GM19463 (cell line): ENCODE results near the gene MYO3B.

ENCODE experiments used
- ATAC-seq: cut with Tn5 transposase; IDR thresholded peaks from one replicate; pipeline ENCODE4 v1.9.1; 2021; ENCODE audit warnings: mild to moderate bottlenecking, moderate library complexity; ENCODE audit not compliant: unreplicated experiment

The MYO3B gene, protein sequence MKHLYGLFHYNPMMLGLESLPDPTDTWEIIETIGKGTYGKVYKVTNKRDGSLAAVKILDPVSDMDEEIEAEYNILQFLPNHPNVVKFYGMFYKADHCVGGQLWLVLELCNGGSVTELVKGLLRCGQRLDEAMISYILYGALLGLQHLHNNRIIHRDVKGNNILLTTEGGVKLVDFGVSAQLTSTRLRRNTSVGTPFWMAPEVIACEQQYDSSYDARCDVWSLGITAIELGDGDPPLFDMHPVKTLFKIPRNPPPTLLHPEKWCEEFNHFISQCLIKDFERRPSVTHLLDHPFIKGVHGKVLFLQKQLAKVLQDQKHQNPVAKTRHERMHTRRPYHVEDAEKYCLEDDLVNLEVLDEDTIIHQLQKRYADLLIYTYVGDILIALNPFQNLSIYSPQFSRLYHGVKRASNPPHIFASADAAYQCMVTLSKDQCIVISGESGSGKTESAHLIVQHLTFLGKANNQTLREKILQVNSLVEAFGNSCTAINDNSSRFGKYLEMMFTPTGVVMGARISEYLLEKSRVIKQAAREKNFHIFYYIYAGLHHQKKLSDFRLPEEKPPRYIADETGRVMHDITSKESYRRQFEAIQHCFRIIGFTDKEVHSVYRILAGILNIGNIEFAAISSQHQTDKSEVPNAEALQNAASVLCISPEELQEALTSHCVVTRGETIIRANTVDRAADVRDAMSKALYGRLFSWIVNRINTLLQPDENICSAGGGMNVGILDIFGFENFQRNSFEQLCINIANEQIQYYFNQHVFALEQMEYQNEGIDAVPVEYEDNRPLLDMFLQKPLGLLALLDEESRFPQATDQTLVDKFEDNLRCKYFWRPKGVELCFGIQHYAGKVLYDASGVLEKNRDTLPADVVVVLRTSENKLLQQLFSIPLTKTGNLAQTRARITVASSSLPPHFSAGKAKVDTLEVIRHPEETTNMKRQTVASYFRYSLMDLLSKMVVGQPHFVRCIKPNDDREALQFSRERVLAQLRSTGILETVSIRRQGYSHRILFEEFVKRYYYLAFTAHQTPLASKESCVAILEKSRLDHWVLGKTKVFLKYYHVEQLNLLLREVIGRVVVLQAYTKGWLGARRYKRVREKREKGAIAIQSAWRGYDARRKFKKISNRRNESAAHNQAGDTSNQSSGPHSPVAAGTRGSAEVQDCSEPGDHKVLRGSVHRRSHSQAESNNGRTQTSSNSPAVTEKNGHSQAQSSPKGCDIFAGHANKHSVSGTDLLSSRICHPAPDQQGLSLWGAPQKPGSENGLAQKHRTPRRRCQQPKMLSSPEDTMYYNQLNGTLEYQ (N-terminal part only)

DNA sequence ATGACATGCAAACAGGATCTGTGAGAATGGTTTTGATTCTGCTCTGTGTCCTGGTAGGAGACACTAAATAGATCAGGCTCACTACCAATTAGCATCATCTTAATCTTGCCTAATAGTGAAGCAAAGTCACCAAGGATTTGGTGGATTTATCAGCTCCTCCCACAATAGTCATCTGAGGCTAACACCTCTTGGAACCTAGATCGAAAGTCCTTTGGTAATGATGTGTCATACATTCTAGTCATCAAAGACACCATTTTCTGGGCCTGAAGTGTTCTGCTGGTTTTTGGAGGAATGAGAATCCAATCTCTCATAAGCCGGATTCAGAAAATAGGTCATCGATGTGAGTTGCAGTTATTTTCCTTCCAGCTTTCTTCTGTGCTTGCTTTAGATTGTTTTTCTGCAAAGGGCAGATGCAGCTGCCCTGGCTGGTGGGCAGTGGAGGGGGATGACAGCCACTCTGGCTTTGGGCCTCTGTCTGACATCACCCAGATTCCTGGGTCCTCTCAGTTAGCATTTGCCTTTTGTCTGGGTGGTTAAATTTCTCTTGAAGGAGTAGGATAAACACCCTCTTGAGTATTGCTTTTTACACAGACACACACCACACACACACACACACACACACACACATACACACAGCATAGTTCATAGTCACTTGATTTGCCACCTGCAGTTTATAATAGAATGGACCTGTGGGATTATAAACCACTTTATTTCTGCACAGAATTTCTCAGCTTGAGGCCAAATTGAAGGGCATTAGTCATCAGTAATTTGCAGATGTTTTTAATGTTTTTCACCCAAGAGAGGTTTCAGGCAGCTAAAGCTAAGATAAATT lies at the start of gene MYO3B:
TSS of gene MYO3B (plus strand) at position 198 of the 832 bp plus-strand sequence. CDS start at position 339, 141 bp downstream.
- ATAC-seq, result no peak

DNA sequence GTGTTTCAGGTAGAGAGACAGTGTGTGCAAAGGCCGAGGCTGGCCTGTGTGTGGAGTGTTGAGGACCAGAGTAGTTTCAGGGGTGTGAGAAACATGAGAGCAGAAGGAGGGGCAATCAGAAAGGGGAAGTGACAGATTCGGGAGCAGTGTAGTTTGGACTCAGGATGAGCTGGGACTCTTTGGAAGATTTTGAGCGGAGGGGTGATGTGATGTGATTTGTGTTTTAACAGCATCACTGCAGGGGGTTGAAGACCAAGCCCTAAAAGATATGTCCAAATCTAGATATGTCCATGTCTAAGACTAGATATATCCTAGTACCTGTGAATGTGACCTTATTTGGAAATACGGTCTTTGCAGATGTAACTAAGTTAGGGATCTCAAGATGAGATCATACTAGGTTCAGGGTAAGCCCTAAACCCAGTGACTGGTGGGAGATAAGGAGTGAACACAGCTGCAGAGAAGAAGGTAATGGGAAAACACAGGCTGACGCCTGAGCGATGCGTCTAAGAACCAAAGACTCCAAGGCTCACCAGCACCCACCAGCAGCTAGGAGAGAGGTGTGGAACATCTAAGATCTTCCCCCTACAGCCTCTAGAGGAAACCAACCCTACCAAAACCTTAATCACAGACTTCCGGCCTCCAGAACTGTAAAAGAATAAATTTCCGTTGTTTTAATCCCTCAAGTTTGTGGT lies 38.5 kb upstream of the MYO3B start:
- ATAC-seq, result peak; percentile 51

DNA sequence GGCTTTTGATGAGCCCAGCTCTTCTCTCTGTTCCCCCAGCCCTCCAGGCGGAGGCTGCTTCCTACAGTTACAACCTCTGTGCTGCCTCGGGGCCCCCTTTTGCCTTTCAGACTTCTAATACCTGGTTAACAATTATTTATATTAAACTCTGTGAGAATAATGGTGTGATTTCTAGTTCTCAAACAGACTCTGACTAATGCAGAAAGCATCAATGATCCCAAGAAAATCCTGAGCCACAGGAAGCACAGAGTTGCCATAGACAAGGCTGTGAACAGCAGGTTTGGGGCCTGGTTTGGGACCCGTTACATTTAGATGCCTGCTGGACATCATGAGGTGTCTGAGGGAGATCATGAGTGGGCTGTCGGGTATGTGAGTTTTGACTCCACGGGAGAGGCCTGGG lies 37.4 kb upstream of the MYO3B start:
- no peak for ATAC-seq

DNA sequence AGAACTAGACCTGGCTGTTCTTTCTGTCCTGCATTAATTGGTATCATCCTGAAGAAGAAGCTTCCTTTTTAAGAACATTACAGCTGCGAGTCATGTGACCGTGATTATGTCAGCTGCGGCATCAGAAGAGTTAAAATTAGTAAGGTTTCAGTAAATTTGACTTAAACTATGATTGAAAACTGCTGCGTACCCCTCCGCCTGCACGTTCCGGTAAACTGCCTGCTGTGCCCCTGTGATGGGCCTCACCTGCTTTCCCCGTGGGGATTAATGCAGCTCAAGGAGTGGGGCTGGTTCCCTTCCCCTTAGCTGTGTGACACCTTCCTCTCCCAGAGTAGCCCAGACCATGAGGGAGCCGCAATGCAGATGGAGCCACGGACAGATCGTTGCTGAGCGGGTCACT lies 36.1 kb upstream of the MYO3B start:
- peak; percentile 47 for ATAC-seq

DNA sequence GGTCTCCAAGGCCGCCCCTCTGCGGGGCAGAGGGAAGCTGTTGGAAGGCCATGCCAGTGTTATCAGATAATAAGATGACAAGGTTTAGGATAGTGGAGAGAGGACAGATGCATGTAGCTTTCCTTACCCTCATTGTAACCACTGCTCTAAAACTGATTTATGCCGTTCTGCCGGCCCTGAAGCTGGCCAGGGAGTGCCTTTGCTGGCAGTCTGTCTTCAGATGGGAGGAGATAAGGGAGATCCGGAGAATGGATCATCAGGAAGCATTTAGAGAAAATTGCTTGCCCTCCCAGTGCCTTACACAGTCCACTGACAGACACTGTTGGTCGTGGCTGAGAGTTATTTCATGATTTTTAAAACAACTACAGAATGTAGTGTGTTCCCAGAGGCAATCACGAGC lies 35.4 kb upstream of the MYO3B start:
- no peak for ATAC-seq

DNA sequence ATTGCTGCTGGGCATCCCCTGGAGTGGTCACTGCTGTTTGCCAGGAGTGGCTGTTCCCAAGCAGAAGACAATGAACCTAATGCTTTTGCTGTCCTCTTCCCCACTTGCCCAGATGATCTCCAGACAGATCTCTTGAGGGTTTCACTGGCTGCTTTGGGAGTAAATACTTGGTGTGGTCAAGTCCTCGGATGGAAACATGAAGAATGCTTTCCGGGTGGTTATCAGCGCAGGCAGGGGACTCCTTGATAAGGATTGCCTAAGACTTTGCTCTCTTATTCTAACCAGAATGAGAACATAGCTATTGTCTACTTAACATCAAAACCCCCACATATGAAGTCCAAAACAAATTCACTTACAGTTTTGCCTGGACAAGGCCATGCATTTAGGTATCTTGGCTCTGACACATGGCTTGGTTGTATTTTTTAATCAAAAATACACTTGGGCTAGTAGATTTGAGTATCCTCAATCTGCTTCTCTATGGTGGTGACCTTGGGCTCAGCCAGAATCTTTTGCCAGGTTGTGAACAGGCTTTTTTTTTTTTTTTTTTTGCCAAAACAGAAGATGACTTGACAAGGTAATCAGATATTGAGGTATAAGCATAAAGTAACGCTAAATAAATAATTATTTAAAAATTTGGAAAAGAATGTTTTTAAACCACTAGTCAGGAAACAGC lies 34.8 kb upstream of the MYO3B start:
- ATAC-seq, result no peak

DNA sequence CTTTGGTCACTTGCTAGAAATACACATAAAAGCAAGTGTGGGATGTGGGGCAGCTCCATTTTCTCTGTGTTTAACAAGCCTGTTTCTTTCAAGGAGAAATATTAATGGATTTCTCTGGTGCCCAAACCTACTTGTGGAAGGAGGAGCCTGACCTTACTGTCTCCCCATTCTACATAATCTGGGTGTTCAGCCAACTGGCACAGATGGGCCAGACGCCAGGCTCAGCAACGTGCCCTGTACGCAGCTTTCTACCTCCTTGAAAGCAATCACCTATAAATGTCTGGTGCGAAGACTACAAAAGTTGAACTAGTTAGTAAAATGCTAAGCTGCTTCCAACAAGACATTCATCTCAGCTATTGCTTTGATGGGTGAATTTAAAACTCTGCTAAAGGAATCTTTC lies 33.2 kb upstream of the MYO3B start:
- no peak for ATAC-seq

DNA sequence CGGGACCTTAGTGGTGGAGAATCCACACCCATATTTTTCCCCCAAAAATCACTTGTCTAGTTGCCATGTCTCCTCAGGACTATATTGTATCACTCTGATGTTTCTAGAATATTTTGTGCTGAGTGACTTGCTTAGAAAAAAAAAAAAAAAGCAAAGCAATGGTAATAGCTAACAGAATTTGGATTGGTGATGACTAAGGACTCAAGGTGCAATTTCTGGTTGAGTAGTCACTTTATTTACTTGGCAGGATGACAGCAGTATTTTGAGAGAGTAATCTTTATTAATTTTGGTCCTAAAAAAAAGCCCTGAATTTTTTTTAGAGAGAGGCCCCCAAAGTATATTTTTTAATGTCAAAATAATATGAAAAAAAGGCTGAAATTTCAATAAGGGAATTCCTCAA lies 32.8 kb upstream of the MYO3B start:
- ATAC-seq, result no peak

DNA sequence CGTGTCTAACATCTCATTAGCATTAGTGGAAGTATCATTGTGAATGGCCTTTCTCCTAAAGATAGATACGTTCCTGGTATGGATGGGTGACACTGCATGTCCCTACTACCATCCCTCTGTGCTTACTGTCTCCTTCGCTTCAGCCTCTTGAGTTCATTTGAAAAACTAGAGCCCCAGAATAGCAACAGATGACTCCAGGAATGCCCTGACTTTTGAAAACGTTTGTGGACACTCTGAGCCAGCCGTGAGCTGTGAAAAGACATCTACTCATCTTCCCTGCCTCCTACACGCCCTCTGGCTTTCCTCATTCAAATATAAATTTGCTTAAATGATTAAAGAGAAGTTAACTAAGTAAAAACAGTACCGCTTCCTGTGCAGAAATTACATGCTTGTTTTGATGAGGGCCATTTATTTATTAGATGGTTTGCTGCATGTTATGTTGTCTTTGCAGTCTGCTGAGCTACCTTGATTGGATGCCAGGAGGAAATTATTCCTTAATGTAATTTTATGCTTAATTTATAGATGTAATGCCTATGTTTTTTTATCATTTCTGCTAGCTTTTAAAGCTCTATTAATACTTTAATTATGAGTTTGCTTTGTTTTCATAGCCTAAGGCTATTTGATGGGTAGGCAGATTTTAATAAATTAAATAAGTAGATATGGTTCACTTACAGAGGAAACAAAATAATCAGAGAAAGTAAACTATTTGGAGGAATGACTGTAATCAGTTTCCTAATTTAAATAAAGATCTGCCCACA lies 32.1 kb upstream of the MYO3B start:
- peak; percentile 38 for ATAC-seq

DNA sequence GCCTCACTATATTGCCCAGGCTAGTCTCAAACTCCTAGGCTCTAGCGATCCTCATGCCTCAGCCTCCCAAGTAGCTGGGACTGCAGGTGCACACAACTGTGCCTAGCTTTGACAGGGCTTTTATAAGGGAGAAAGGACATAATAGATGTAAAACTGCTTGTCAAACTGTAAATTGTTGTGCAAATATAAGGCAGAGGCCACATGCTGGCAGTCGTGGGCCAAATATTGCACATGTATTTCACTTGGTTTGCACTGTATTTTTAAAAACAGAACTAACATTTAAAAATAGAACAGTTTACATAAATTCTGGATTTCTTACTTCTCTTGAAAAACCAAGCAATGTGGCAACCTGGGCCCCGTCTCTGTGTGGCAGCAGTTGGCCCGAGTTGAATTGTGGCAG lies 31.2 kb upstream of the MYO3B start:
- no peak for ATAC-seq

DNA sequence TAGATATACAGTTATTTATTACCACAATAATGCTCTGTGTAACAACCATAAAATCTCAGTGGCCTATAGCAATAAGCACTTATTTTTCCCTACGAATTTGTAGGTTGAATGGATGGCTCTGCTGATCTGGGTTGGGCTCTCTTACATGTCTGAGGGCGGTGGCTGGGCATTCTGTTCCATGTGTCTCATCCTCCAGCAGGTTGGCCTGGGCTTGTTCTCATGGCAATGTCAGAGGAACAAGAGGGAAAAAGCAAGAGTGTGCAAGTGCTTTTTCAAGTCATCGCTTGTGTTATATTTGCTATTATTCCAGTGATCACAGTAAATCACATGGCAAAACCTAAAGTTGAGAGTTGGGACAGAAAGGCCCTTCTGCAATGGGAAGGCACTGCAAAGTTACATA lies 30.4 kb upstream of the MYO3B start:
- ATAC-seq, result no peak

DNA sequence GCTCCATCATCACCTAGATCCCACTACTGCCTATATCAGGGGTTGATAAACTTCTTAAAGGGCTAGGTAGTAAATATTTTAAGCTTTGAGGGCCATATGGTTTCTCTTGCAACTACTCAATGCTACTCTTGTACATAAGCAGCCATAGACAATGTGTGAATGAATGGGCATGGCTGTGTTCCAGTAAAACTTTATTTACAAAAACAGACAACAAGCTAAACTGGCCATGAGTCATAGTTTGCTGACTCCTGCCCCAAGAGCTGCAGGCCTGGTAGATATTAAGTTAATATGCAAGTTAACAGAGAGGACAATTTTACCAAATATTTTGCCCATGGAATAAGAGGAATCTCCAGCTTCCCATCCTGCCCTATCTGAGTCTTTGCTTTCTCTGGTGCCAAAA lies 29.8 kb upstream of the MYO3B start:
- ATAC-seq, result no peak

DNA sequence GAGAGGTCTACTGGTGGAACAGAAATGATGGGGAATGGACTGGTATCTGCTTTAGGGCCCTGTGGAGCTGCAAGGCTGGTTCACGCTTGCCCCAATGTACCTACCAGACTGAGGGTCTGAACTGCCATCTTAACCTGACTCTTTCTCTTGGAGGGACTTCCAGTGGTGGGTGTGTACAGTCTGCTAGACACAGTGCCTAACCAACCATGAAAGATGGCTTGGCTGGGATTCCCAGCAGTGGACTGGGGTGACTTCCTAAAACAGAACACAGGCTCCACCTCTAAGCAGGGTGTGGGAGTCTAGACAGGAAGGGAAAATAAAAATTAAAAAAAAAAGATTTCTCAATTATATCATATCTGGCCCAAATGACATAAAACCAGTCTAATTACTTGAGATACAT lies 25.5 kb upstream of the MYO3B start:
- ATAC-seq, result no peak

DNA sequence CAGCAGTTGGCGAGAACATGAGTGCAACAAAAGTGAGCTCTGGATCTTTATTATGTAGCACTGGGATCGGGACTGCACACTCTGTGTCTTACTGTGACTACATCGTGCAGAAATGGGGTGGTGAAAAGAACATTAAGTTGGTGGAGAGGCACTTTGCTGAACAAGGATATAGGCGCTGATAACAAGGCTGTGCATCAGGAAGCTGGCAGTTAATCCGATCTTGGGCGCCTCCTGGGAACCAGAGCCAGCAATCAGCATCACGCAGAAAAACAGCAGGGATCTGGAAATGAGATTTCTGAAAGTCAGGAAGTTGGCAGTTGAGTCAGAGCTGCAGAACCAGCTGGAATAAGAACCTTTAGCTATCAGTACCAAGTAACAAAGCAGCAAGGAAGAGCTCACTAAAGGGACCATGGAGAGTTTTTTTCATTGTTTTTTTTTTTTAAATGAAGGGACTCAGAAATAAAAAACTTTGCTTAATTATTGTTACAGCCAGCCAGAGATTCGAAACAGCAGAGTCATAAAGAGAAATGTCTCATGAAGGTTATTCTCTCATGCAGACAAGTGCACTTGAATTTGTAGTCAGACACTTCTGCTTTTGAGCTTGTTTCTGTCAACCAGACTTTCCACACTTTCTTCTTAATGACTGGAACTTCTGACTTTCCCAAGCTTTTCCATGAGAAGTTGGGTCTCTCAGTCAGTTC lies 22.8 kb upstream of the MYO3B start:
- ATAC-seq, result peak; percentile 48

DNA sequence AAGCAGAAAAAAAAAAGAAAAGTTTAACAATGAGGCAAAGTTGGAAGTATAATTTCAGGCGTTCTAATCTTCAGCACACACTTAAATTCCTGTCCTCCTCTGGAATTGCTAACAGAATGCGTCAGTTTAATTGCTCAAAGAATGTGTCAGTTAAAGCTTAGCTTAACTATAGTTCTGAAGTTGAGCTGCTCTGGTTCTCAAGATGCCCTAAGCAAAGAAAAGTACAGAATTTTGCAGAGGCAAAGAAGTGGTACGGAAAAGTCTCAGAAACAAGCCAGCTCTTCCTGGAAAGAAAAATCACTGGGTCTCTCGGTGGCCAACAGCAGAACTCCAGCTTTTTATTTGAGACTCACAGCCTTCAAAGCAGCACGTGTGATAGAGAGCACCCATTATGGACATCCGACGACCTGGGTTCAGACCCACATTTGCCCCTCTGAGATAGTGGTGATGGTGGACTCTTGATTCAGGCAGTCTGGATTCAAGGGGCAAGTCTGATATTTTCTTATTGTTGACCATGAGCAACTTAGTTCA lies 22.2 kb upstream of the MYO3B start:
- no peak for ATAC-seq

DNA sequence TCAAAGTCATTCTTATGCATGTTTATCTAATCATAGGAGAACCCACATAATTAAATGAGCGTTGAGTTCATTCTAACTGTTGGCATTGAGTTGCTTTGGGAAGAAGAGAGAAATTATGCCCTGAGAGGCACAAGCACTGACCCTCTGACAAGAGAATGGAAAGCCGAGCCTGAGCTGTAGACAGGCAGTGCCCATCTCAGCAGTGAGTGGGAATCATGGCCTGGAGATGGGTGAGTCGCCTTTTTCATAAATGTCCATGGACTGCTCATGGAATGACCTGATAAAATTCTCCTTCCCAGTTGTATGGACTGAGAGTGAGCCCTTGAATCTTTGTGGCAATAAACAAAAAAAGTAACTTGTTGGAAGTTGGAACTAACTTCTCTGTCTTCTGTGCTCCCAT lies 21.4 kb upstream of the MYO3B start:
- ATAC-seq, result no peak

DNA sequence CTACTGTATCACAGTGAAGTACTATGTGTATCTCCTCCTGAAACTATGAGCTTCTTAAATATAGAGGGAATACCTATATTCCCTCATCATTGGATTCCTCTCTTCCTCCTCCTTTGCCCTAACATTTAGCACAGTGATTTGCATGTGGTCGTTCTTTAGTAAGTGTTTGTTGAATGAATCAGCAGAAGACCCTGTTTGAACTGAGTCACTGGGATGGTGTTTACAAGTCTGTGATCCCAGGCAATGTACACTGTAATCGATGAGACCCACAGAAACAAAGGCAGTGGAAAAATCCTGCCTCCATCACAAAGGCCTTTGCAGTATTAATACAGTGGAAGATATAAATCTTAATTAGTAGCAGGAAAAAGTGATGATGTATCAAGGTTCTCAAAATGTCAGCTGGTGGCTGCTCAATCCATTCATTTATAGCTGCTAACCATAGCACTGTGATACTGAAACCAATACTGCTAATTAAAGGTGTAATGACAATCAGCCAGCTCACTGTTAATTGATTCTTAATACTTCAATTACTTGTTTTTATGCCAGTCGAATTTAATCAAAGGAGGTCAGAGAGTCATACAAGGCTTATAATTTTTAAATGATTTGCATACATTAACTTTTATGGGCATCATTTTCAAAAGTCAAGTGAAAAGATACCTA lies 20.8 kb upstream of the MYO3B start:
- no peak for ATAC-seq
